Hindlimb muscle (tissue), 1 donor: Measurements from ENCODE around the gene AQP4. TPM values are rescaled to one million over a fixed set of nuclear protein-coding genes. Genes with fewer than 3 reads are reported as not detected.

ENCODE experiments used
- DNase-seq: peaks from one replicate; pipeline ENCODE4 v3.0.0-alpha.2; 2013
- polyA plus RNA-seq: library from polyadenylated mRNA; unstranded; fragments of 120-200 nt; gene quantifications from one replicate; pipeline ENCODE4 v1.2.1, GENCODE V29; 2013; ENCODE audit not compliant: insufficient read length

Gene AQP4
- polyA plus RNA-seq, 1 donor, result 0.74 TPM

DNA sequence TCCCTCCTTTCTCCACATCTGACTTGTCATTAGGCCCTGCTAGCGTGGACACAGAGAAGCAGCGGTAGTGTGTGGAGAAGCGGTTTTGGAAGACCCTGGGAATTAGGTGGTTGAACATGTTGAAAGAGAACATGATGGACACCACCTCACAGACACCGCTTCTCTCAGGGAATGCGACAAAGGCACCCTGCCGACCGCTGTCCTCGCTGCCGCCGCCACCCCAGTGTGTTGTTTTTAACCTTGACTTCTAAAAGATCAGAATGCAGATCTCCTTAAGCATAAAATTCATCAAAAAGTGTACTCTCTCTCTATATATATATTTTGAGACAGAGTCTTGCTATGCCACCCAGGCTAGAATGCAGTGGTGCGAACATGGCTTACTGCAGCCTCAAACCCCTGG, 33.2 kb downstream of the AQP4 start:
- no peak for DNase-seq

DNA sequence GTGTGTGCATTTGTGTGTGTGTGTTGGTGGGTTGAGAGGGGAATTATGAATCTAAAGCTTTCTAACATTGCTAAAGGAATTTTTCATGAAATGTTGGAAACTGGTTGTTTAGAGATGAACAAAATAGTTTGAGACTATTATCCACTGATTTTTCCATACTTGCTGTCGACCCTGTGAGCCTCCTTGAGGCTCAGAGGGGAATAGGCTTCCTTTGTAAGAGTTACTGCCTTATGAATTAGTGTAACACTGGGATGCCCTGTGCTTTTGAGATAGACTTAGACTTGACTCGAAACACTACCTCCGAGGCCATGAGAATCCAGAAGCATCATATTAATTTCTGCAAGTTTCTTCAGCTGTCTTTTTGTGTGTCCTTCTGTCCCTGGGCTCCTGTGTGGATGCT, 37.9 kb downstream of the AQP4 start:
- DNase-seq, result no peak

GRCh38 chr18:26826656-26827235, 38.8 kb downstream of the AQP4 start:
- DNase-seq, result peak; percentile 29

DNA sequence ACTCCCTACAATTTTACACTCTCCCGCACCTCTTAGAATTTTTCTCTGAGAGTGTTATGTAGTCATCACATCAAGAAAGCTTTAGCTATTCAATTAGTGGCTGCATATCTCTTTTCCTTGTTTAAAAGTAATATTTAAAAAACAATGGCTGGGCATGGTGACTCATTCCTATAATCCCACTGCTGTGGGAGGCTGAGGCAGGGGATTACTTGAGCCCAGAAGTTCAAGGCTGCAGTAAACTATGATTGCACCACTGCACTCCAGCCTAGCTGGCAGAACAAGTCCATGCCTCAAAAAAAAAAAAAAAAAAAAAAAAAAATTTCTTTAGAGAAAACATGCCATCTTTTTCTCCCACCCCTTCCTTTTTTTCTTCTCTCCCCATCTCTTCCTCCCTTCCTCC, 44.3 kb downstream of the AQP4 start:
- no peak for DNase-seq

DNA sequence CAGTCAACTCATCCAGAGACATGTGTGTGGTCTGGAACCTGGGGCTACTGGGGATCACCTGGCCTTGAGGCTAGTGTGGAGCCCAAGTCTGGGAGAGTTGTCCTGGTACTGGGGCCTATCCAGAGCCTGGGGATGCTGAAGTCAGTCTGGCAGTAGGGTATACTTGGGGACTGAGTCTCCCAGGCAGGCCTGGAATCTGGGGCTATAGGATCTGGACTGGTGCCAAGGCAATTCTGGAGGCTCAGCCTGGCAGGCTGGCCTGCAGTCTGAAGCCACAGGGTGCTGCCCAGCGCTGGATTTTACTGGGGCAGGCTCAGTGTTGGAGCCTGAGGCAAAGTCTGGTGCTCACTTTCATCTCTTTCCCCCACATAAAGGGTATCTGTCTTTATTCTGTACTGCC, 46.5 kb downstream of the AQP4 start:
- DNase-seq, result no peak

DNA sequence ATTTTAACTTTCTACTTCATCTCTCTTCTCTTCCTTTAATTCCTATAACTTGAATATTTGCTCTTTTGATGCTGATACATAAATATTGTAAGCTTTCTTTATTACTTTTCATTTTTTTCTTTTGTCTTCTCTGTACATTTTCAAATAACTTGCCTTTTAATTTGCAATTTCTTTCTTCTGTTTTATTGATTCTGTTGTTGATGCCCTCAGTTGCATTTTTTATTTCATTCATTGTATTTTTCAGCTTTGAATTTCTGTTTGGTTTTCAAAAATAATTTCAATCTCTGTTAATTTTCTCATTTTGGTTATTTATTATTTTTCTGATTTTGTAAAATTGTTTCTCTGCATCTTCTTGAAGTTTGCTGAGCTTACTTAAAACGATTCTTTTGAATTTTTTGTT, 47.0 kb downstream of the AQP4 start:
- no peak for DNase-seq

- peak; percentile 58 for DNase-seq
Observed at GRCh38 chr18:26813043-26813442, 52.5 kb downstream of the AQP4 start.

DNA sequence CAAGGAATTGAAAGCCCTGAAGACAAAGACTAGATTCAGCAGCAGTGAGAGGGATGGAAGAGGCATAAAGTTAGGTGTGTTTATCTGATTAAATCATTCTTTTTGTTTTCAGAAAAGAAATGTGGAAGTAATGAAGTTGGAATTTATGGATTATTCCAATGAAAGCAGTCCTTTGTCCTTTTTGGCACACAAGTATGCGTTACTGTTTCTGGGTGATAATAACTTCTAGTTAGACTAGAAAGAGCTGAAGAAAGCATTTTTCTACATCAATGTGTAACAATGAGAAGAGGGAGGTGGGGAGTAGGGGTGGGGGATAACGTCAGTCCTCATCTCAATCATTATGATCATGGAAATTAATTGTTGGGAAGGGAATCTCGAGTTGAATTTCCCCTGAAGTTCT, 53.0 kb downstream of the AQP4 start:
- DNase-seq, result no peak

DNA sequence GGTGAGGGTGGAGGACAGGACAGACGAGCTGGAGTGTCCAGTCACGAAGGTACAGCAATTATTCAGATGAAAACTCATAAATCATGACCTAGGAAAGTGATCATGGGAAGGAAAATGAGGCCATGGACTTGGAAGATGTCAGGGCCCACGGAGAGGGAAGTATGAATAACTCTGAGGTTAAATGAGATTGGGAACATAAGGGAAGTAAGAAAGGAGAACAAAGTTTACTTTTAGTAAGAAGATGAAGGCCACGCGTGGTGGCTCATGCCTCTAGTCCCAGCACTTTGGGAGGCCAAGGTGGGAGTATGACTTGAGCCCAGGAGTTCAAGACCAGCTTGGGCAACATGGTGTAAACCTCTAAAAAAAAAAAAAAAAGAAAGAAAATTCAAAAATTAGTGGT, 56.2 kb downstream of the AQP4 start:
- no peak for DNase-seq

DNA sequence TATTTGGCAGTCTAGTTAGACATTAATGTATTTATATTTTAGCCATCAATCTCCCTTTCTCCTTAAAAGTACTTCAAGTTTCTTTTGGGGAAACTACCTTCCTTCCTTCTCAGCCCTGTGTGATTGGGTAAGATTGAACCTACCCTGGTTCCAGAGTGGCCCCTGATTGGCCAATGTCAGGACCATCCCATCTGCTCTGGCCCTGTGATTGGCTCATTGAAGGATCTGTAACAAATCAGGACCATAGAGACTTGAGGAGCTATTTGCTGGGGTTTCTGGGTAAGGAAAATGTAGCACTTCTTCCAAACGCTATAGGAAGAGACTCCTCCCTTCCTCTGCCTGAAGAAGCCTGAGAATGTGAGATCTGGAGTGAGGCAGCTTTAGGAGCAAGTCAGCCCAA, 59.3 kb downstream of the AQP4 start:
- DNase-seq, result no peak

DNA sequence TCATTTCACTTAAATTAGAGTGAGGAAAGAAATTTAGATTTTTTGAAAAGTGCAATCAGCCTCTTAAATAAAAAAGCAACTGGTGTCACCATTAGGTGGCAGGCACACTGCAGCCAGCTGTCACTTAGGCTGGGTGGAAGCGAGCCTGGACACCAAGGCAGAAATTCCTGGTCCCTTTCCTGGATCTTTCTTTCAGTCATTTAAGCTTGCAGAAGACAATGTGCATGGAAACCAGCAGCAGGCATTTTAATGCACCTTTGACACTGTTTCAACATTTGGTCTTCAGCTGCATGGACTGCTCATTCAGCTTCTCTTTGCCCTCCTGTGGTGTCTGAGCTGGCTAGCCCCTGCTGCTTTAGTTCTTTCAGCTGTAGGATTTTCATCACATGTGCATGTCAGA, 61.0 kb downstream of the AQP4 start:
- DNase-seq, result peak; percentile 17

DNA sequence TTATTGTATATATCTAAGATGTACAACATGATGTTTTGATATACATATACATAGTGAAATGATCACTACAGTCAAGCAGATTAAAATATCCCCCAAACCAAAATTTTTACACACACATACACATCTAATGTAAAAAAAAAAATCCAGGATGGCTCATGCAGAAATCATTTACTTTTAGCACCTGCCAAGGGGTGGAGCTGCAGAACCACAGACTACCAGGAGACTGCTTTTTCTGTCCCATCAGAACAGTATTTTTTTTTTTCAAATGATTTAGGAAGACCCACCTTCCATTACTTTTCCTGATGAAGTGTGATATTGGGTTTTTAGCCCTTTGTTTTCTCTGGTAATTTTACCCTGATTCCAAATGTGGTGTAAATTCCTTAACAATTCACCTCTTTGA, 61.9 kb downstream of the AQP4 start:
- DNase-seq, result no peak

DNA sequence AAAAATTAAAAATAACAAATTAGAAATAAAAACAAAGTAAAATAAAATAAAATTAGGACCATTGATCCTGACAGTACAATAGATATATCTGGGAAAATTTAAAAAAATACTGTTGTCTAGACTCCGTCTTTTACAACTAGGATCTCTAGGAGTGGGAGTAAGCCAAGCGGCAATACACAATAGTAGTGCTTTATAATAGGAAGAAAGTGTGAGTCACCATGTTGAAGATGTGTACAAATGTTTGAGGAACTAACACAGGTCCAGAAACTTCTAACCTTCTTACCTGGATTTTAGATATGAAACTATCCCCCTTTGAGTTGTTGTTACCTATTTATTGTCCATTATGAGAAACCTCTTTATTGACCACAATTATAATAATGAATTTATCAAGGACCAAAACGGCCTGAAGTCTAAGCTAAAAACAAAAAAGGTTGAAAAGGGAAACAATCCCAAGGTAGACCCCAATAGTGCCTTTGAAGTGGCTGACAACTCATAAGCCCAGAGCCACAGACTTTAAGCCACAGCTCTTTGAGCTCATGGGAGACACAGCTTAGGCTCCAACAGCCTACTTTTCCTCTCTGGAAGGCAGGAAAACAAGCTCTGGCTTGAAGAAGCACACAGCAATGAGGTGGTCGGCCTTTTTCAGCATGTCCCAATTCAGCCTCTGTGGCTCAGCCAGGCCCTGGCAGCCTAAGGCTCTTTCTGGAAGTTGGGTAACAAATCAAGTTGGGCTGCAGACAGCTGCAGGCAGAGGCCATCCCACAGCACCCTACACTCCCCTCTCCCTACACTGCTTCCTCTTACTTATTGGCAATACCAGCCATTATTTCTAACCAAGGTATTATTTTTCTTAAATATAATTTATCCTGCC, 62.9 kb downstream of the AQP4 start:
- DNase-seq, result no peak
